Stimulated activated CD8-positive, alpha-beta memory T cell treated with anti-CD3 and anti-CD28 coated beads, Interleukin-7, amount 100 ng/mL, for 4 hours (primary cell): Measurements from ENCODE around the gene SPSB3.
"Not testable (repeated sequence)": the region's sequence is repeated elsewhere in the genome, so short reads cannot be mapped to it uniquely, and the experiment has no call there.

Experiments
- DNase-seq, 2 donors: peaks; one replicate each; pipeline ENCODE4 v3.0.0-alpha.2; 2020; ENCODE audit warnings: low read depth in 2 of 2

SPSB3 gene

DNA sequence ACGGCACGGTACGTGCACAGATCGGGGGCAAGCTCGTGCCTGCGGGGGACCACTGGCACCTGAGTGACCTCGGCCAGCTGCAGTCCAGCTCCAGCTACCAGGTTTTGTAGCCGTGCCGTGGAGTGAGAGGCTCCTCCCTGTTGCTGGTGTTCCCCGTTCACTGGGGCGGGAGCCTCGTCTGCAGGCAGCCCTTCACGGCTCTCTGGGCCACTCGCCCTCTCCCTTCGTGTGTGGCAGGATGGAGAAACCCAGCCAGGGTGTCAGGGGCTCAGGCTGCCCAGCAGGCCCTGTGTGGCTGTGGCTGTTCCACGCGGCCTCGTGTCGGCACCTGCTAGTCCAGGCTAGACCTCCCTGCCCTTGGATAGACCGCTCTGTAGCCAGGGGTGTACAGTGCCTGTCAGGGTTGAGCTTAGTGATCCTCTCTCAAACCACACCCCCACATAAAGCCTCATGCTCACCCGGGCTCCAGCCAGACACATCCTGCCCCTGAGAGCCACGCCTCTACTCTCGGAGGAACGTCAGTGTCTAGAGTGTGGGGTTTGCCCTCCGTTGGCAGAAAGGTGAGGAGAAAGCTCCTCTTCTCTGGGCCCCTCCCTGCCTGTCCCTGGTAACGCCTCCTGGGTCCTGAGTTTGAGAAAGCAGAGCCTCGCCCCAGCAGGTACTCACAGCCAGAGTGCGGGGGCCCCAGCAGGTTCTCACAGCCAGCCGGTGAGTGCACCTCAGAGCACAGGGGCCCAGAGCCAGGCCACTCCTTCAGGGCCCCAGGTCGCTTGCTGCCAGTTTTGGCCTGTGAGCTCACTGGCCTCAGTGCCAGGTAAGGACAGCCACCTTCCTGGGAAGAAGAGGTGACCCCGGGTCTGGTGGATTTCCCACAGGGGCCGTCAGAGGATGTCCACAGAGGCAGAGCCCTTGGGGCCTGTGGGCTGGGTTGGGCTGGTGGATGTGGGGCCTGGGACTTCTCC is 38.7 kb downstream of the SPSB3 start:
- DNase-seq = no peak

GRCh38 chr16:1741553-1742165 is 40.7 kb downstream of the SPSB3 start:
- no peak for DNase-seq

DNA sequence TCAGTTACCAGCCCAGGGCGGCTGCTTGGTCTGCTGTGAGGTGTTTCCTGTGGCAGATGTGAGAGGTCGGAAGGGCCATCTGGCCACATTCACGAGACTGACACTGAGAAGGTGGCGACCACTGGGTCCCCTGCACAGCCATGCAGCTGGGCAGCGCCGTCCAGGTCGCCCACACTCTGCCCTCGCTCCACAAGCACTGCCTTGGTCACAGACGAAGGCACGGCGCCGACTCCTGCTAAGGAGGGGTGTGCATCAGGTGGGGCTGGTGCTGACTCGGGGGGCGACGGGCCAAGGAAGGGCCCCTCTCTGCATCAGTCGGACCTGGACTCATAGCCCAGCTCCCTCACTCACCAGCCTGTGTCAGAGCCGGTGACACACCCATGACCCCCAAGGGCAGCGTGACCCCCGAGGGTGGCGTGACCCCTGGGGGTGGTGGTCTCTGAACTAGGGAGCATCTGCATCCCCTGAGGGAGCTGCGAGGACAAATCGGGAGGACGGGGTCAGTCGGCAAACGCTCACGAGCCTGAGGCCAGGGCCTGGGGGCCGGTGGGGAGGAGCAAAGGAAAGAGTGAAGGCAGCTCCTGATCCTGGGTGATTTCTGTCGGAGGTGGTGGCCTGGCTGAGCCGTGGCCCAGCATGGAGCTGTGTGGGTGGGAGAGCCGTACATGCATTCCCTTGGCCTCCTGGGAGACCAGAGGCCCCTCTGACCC is 41.4 kb downstream of the SPSB3 start:
- no peak for DNase-seq

DNA sequence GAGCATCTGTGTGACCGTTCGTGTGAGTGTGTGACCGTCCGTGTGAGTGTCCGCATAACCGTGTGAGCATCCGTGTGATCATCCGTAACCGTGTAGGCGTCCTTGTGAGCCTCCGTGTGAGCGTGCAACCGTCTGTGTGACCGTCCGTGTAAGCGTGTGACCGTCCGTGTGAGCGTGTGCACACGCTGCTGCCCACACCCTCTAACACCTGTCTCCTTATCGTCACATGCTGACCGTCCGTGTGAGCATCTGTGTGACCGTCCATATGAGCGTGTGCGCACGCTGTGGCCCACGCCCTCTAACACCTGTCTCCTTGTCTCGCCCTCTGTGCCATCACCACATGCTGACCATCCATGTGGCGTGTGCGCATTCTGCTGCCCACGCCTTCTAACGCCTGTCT is 42.1 kb downstream of the SPSB3 start:
- DNase-seq = no peak

- no peak for DNase-seq
Observed at GRCh38 chr16:1734816-1735215, 47.6 kb downstream of the SPSB3 start.

- DNase-seq = no peak
Observed at GRCh38 chr16:1734123-1734522, 48.2 kb downstream of the SPSB3 start.

DNA sequence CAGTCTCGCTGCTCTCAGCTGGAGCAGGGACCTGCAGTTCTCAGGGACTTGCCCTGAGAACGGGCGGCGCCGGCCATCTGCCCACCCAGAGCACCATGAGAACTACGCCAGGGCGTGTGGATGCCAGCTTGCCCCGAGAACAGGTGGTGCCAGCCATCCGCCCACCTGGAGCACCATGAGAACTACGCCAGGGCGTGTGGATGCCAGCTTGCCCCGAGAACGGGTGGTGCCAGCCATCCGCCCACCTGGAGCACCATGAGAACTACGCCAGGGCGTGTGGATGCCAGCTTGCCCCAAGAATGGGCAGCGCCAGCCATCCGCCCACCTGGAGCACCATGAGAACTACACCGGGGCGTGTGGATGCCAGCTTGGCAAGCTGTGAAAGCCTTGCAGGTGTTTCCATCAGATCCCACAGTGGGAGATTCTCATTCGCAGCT is 49.8 kb downstream of the SPSB3 start:
- not testable (repeated sequence) for DNase-seq

DNA sequence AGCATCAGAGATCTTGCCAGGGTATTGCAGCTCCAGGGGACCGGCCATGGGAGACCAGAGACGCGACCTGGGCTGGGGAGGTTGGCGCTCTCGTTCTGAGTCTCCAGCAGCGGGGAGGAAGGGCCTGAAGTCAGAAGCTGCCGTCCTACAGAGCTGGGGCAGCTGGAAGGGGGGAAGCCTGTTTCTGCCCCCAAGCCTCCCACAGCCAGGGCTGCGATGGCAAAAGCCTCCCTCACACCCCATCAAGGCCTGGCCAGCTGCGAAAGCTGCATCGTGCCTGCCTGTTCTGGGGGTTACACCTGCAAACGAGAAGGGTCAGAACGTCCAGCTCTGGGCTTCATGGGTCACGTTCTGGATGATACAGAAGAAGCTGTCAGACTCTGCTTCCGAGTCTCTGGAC is 50.3 kb downstream of the SPSB3 start:
- DNase-seq = no peak

- no peak for DNase-seq
Observed at GRCh38 chr16:1731603-1732002, 50.8 kb downstream of the SPSB3 start.

DNA sequence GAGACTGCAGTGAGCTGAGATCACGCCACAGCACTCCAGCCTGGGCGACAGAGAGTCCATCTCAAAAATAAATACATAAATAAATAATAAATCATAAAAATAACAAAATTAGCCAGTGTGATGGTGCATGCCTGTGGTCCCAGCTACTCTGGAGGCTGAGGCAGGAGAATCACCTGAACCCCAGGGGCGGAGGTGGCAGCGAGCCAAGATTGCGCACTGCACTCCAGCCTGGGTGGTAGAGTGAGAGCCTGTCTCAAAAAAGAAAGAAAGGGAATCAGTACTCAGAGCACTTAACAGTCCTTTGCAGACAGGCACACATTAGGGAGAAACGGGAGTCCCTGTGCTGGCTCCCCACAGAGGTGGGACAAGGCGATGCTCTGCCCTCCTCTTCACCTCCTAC is 51.3 kb downstream of the SPSB3 start:
- no peak for DNase-seq

GRCh38 chr16:1729445-1729844 is 52.9 kb downstream of the SPSB3 start:
- DNase-seq = no peak

DNA sequence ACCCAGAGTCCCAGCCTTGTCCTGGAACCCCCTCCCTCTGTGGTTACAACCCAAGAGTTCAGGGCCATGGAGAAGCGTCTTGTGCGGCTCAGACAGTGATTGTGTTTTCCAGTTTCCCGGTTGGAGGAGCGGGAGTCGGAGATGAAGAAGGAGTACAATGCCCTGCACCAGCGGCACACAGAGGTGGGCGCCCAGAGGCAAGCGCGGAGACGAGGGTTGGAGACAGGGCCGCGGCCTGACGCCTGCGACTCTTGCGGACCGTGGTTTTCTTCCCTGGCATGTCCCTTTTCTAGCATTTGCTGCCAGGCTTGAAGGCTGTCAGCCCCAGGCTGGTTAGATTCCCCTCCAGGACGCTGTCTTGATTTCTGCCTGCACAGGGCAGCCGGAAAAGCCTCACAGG is 53.3 kb downstream of the SPSB3 start:
- DNase-seq = no peak

GRCh38 chr16:1727651-1728624 is 54.4 kb downstream of the SPSB3 start:
- DNase-seq = no peak
